ENCODE data around the gene ANTXR1. TPM values are rescaled to one million over a fixed set of nuclear protein-coding genes. Genes with fewer than 3 reads are reported as not detected.

ANTXR1 gene
- polyA plus RNA-seq, 1 of the 3 experiments (the other 2 are of a cell fraction), result 114 TPM

GRCh38 chr2:69084492-69084891, 71.5 kb downstream of the ANTXR1 start:
- Histone ChIP-seq H3K79me2 (ENCODE audit: insufficient read depth) (peaks cover 4% of the 10 kb centered on the region; the same call in 1 of the 2 replicates), H3K4me2 (no peak overlapping the region), H3K9me2 (no peaks in the 10 kb centered on the region), H4K20me1 (ENCODE audit: insufficient read depth) (no peaks in the 10 kb centered on the region), H3K4me1 (ENCODE audit: control insufficient read depth in 1 of 2, insufficient read depth in 2 of 2, low read depth in 1 of 2, low read length in 1 of 2) (peaks cover 22 to 36% of the 10 kb centered on the region in 2 experiments), H2AFZ (ENCODE audit: low read depth) (no peak overlapping the region), H3K27ac (ENCODE audit: low read depth in 2 of 2, low read length in 1 of 2) (no peak overlapping the region), H3K9me3 (no peaks in the 10 kb centered on the region), H3K4me3 (ENCODE audit: low read depth in 2 of 2, low read length in 1 of 2) (no peak overlapping the region), H3K36me3 (replicated peaks in 1 of 2; ENCODE audit: control insufficient read depth in 1 of 2, insufficient read depth in 2 of 2, low read length in 1 of 2) (peaks cover 69 to 88% of the 10 kb centered on the region in 2 experiments), H3F3A (replicated peaks; ENCODE audit: insufficient read depth) (peaks cover 3% of the 10 kb centered on the region), H3K9ac (no peak overlapping the region), H3K27me3 (ENCODE audit: insufficient read depth) (no peaks in the 10 kb centered on the region)
- POLR2A ChIA-PET, result no interaction called here
- CTCF ChIA-PET, result interaction anchor here (1.9 to 2.0 kb wide), 2 partner anchors 70 to 222 kb away, joined by 7 read pairs; no protein-coding TSS in a partner anchor
- WGBS (ENCODE audit: low lambda C conversion rate), result 98% methylated on average over 4 of the region's 4 CpGs
- DNase-seq, result no peak
- TF ChIP-seq SMC3 (IDR thresholded peaks at IDR 0.05; ENCODE audit: low read depth, low read length) (no peak), MEF2A (IDR thresholded peaks at IDR 0.05; ENCODE audit: borderline replicate concordance, low read depth) (no peak), YY1 (IDR thresholded peaks at IDR 0.05; ENCODE audit: low read depth) (no peak), NRF1 (IDR thresholded peaks at IDR 0.05; ENCODE audit: low read depth, low read length) (no peak), PBX3 (IDR thresholded peaks at IDR 0.05) (no peak), RFX5 (IDR thresholded peaks at IDR 0.05; ENCODE audit: low read length) (no peak)

GRCh38 chr2:69086466-69086865, 73.5 kb downstream of the ANTXR1 start:
- 85% methylated on average over 4 of the region's 4 CpGs for WGBS (ENCODE audit: low lambda C conversion rate)
- Histone ChIP-seq H3K36me3 (replicated peaks in 1 of 2; ENCODE audit: control insufficient read depth in 1 of 2, insufficient read depth in 2 of 2, low read length in 1 of 2) (peaks cover 64 to 86% of the 10 kb centered on the region in 2 experiments), H3K9ac (no peak overlapping the region), H3K4me2 (no peak overlapping the region), H3K27ac (ENCODE audit: low read depth in 2 of 2, low read length in 1 of 2) (no peak overlapping the region; a peak in 1 of 4 replicates), H3K27me3 (ENCODE audit: insufficient read depth) (no peaks in the 10 kb centered on the region), H3K9me2 (no peaks in the 10 kb centered on the region), H3F3A (replicated peaks; ENCODE audit: insufficient read depth) (peaks cover 4% of the 10 kb centered on the region), H3K4me3 (ENCODE audit: low read depth in 2 of 2, low read length in 1 of 2) (no peak overlapping the region), H3K4me1 (ENCODE audit: control insufficient read depth in 1 of 2, insufficient read depth in 2 of 2, low read depth in 1 of 2, low read length in 1 of 2) (peaks cover 22 to 36% of the 10 kb centered on the region in 2 experiments), H3K9me3 (no peaks in the 10 kb centered on the region), H2AFZ (ENCODE audit: low read depth) (no peak overlapping the region), H4K20me1 (ENCODE audit: insufficient read depth) (no peaks in the 10 kb centered on the region), H3K79me2 (ENCODE audit: insufficient read depth) (peaks cover 4% of the 10 kb centered on the region; the same call in 1 of the 2 replicates)
- POLR2A ChIA-PET, result no interaction called here
- CTCF ChIA-PET, result interaction anchor here (1.0 to 1.5 kb wide), 2 partner anchors 72 to 182 kb away, joined by 3 read pairs; no protein-coding TSS in a partner anchor
- DNase-seq, result no peak
- TF ChIP-seq ELF1 (IDR thresholded peaks at IDR 0.05) (no peak), JUND (IDR thresholded peaks at IDR 0.05) (no peak), RXRA (IDR thresholded peaks at IDR 0.05; ENCODE audit: borderline replicate concordance, low read depth) (no peak), REST (IDR thresholded peaks at IDR 0.05; ENCODE audit: low read depth, low read length) (no peak), FOXM1 (IDR thresholded peaks at IDR 0.05; ENCODE audit: low read depth) (no peak), GABPA (IDR thresholded peaks at IDR 0.05; ENCODE audit: low read depth) (no peak), ZBTB33 (IDR thresholded peaks at IDR 0.05; ENCODE audit: borderline replicate concordance, low read depth) (no peak), RAD21 (IDR thresholded peaks at IDR 0.05; ENCODE audit: low read length) (no peak), TAF1 (IDR thresholded peaks at IDR 0.05; ENCODE audit: borderline replicate concordance, low read depth, low read length) (no peak), MXI1 (IDR thresholded peaks at IDR 0.05; ENCODE audit: low read depth, low read length) (no peak), EP300 (IDR thresholded peaks at IDR 0.05; ENCODE audit: borderline replicate concordance in 1 of 2, low read depth in 1 of 2, low read length in 1 of 2) (no peak), PBX3 (IDR thresholded peaks at IDR 0.05) (no peak), TEAD4 (IDR thresholded peaks at IDR 0.05; ENCODE audit: borderline replicate concordance, insufficient read depth) (no peak), SIN3A (IDR thresholded peaks at IDR 0.05; ENCODE audit: borderline replicate concordance, low read depth, low read length) (no peak), RFX5 (IDR thresholded peaks at IDR 0.05; ENCODE audit: low read length) (no peak), FOXJ3 (CRISPR knock-in tag; IDR thresholded peaks at IDR 0.05) (no peak), MEF2A (IDR thresholded peaks at IDR 0.05; ENCODE audit: borderline replicate concordance, low read depth) (no peak)

All from SK-N-SH (cell line).